HepG2 (cell line): ENCODE measurements around the gene IL17RB. TPM values are rescaled to one million over a fixed set of nuclear protein-coding genes. Genes with fewer than 3 reads are reported as not detected.

Source experiments
- BRCA1 ChIP-seq: sonication (generic); formaldehyde crosslinking; IDR thresholded peaks from 2 replicates; pipeline ENCODE4 v1.4.0; 2020; ENCODE audit warnings: missing genetic modification reagents
- CTCF ChIP-seq: sonication (generic); formaldehyde crosslinking; IDR thresholded peaks from 2 replicates; pipeline ENCODE4 v1.5.0; 2020; ENCODE audit warnings: mild to moderate bottlenecking, missing genetic modification reagents, moderate library complexity
- IRF2 ChIP-seq: IDR thresholded peaks from 2 replicates; pipeline ENCODE4 v1.6.1; 2018; ENCODE audit warnings: missing genetic modification reagents, missing compliant biosample characterization
- NR3C1 ChIP-seq: sonication (generic); formaldehyde crosslinking; IDR thresholded peaks from 2 replicates; pipeline ENCODE4 v1.4.0; 2020; ENCODE audit warnings: missing genetic modification reagents
- PBX2 ChIP-seq: IDR thresholded peaks from 2 replicates; pipeline ENCODE4 v1.6.1; 2016; ENCODE audit warnings: control low read depth
- PBX3 ChIP-seq: sonication (generic); formaldehyde crosslinking; IDR thresholded peaks from 2 replicates; pipeline ENCODE4 v1.8.1; 2023; ENCODE audit warnings: missing genetic modification reagents, inconsistent platforms, borderline replicate concordance
- PRDM10 ChIP-seq: sonication (generic); formaldehyde crosslinking; IDR thresholded peaks from 2 replicates; pipeline ENCODE4 v1.4.0; 2020; ENCODE audit warnings: low read depth, missing genetic modification reagents
- RAD21 ChIP-seq: fragments of 450-650 bp; formaldehyde crosslinking; IDR thresholded peaks from 2 replicates; pipeline ENCODE4 v1.5.0; 2020; ENCODE audit warnings: mild to moderate bottlenecking
- RFXAP ChIP-seq: sonication (generic); formaldehyde crosslinking; IDR thresholded peaks from 2 replicates; pipeline ENCODE4 v1.4.0; 2020; ENCODE audit warnings: missing genetic modification reagents, borderline replicate concordance
- THAP7 ChIP-seq: sonication (generic); formaldehyde crosslinking; IDR thresholded peaks from 2 replicates; pipeline ENCODE4 v1.8.1; 2023; ENCODE audit warnings: mild to moderate bottlenecking, missing genetic modification reagents
- ZNF350 ChIP-seq: sonication (generic); formaldehyde crosslinking; IDR thresholded peaks from 2 replicates; pipeline ENCODE4 v1.4.0; 2020; ENCODE audit warnings: mild to moderate bottlenecking, low read depth, missing genetic modification reagents, borderline replicate concordance
- ZNF367 ChIP-seq: sonication (generic); formaldehyde crosslinking; IDR thresholded peaks from 2 replicates; pipeline ENCODE4 v1.4.0; 2020; ENCODE audit warnings: missing genetic modification reagents, borderline replicate concordance
- ZNF572 ChIP-seq: sonication (generic); formaldehyde crosslinking; IDR thresholded peaks from 2 replicates; pipeline ENCODE4 v1.5.1; 2020; ENCODE audit warnings: mild to moderate bottlenecking, missing genetic modification reagents
- ZNF580 ChIP-seq: IDR thresholded peaks from 2 replicates; pipeline ENCODE4 v1.6.1; 2016; ENCODE audit warnings: low read depth, borderline replicate concordance
- ZNF616 ChIP-seq: sonication (generic); formaldehyde crosslinking; IDR thresholded peaks from 2 replicates; pipeline ENCODE4 v1.5.0; 2020; ENCODE audit warnings: low read depth, mild to moderate bottlenecking, missing genetic modification reagents
- ZSCAN30 ChIP-seq: sonication (generic); formaldehyde crosslinking; IDR thresholded peaks from 2 replicates; pipeline ENCODE4 v1.5.0; 2020; ENCODE audit warnings: mild to moderate bottlenecking, missing genetic modification reagents
- ZUFSP ChIP-seq: sonication (generic); formaldehyde crosslinking; IDR thresholded peaks from 2 replicates; pipeline ENCODE4 v1.9.0; 2021; ENCODE audit warnings: missing genetic modification reagents, mild to moderate bottlenecking, borderline replicate concordance
- polyA plus RNA-seq, 8 experiments: library from polyadenylated mRNA; depleted of rRNA in 3 of 8; stranded (reverse) in 7 of 8; unstranded in 1 of 8; fragments of >200 nt; fragmentation: Illumina TruSeq in 4 of 8; extraction: Trizol in 4 of 8; gene quantifications; 2 replicates each; pipeline versions ENCODE4 v1.2.1 to v1.2.3, GENCODE V29; 2011 to 2016; ENCODE audit warnings: low read depth in 4 of 8, missing spikeins in 1 of 8, mixed read lengths in 1 of 8; ENCODE audit not compliant: insufficient read depth in 1 of 8
- total RNA-seq, 5 experiments: library from RNA; depleted of rRNA; stranded (reverse); fragments of >200 nt; fragmentation: Illumina TruSeq; extraction: Trizol; gene quantifications; 2 replicates each; pipeline ENCODE4 v1.2.3, GENCODE V29; 2016; ENCODE audit warnings: low read depth in 1 of 5

IL17RB gene
- total and polyA plus RNA-seq, 2 of the 13 experiments (the other 11 are each of a cell fraction or from before 2014, with no cell fraction given): 130 to 190 TPM

GRCh38 chr3:53842436-53843194 is 3.8 kb upstream of the IL17RB start (continued):
- TF ChIP-seq PBX3 (no peak), CTCF (peak; percentile 70), BRCA1 (CRISPR knock-in tag) (0 out of 2 replicates have a peak, but pooled peaks have one; percentile 69), PBX2 (CRISPR knock-in tag) (no peak), RFXAP (CRISPR knock-in tag) (peak; percentile 89; the same call in 1 of the 2 replicates), ZNF580 (CRISPR knock-in tag) (0 out of 2 replicates have a peak, but pooled peaks have one; percentile 48), RAD21 (CRISPR knock-in tag) (peak; percentile 64), ZNF572 (CRISPR knock-in tag) (peak; percentile 23; the same call in 1 of the 2 replicates), ZUFSP (CRISPR knock-in tag) (no peak), THAP7 (CRISPR knock-in tag) (no peak), PRDM10 (CRISPR knock-in tag) (peak; percentile 86), ZNF616 (peak; percentile 48; the same call in 1 of the 2 replicates), ZNF367 (CRISPR knock-in tag) (0 out of 2 replicates have a peak, but pooled peaks have one; percentile 23), ZNF350 (peak; percentile 52; the same call in 1 of the 2 replicates), IRF2 (CRISPR knock-in tag) (no peak; the same call in 1 of the 2 replicates), NR3C1 (CRISPR knock-in tag) (no peak), ZSCAN30 (CRISPR knock-in tag) (no peak)
